PC-9 (cell line): ENCODE data around the gene CHST11.

Experiments used
- EZH2 ChIP-seq: fragments of 200-600 bp; sonication (generic); IDR thresholded peaks from 2 replicates; pipeline ENCODE4 v1.8.0; 2017; ENCODE audit warnings: antibody characterized with exemption, low read depth
- TF ChIP-seq, protein P1 (sequence below): fragments of 200-600 bp; sonication (generic); conservative IDR thresholded peaks from 2 replicates; pipeline ENCODE4 v1.6.1; 2017; ENCODE audit warnings: mixed run types, antibody characterized with exemption, mild to moderate bottlenecking, moderate library complexity

DNA sequence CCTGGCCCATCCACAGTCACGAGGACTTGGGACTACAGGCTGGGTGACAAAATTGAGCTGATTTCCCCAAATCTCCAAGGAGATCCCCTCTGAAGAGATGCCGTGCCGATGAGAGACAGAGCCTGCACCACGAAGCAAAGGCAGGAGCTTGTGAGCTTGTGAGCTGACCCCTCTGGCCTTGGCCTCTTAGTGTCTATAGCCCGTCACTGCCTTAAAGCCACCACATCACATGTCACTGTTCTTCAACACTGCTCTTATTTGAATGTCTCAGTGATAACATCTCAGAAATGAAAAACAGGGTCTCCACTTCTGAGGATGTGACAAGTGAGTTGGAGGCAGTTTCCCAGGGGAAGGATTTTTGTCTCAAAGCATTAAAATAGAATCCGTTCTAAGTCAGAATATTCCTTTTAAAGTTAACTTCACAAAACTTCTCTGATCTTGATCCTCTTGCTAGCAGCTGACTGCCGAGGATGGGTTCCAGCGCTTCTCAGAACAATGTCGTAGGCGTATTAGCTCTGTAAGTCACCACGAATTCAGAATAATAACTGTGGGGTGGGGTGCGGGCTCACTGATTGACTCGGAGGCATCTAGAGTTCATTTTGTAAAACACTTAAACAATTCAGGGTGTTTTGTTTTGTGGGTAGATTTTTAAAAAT, 37.5 kb downstream of the CHST11 start:
- TF ChIP-seq, protein P1, sequence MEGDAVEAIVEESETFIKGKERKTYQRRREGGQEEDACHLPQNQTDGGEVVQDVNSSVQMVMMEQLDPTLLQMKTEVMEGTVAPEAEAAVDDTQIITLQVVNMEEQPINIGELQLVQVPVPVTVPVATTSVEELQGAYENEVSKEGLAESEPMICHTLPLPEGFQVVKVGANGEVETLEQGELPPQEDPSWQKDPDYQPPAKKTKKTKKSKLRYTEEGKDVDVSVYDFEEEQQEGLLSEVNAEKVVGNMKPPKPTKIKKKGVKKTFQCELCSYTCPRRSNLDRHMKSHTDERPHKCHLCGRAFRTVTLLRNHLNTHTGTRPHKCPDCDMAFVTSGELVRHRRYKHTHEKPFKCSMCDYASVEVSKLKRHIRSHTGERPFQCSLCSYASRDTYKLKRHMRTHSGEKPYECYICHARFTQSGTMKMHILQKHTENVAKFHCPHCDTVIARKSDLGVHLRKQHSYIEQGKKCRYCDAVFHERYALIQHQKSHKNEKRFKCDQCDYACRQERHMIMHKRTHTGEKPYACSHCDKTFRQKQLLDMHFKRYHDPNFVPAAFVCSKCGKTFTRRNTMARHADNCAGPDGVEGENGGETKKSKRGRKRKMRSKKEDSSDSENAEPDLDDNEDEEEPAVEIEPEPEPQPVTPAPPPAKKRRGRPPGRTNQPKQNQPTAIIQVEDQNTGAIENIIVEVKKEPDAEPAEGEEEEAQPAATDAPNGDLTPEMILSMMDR, result no peak
- TF ChIP-seq EZH2, result no peak
